H1 (cell line): Measurements from ENCODE around the gene KLHL24. TPM values are rescaled to one million over a fixed set of nuclear protein-coding genes. Genes with fewer than 3 reads are reported as not detected.

ENCODE experiments used
- CTBP2 ChIP-seq: IDR thresholded peaks from 2 replicates; pipeline ENCODE4 v1.7.0; 2011; ENCODE audit warnings: borderline replicate concordance, mild to moderate bottlenecking, moderate library complexity, mixed read lengths, low read length; ENCODE audit not compliant: insufficient read depth, insufficient read length
- GABPA ChIP-seq: IDR thresholded peaks from 2 replicates; pipeline ENCODE4 v1.6.1; 2011; ENCODE audit warnings: mild to moderate bottlenecking, low read length, moderate library complexity, borderline replicate concordance; ENCODE audit not compliant: insufficient read depth
- RNF2 ChIP-seq: fragments of 200-900, 300-1000 bp; sonication (generic); IDR thresholded peaks from 2 replicates; pipeline ENCODE4 v1.7.1; 2016; ENCODE audit warnings: borderline replicate concordance, low read depth, mild to moderate bottlenecking, antibody characterized with exemption, low read length; ENCODE audit not compliant: poor library complexity, severe bottlenecking; ENCODE audit errors: missing control alignments
- SIN3A ChIP-seq, 2 experiments: IDR thresholded peaks in 1 of 2; conservative IDR thresholded peaks in 1 of 2; 2 replicates each; pipeline ENCODE4 v1.6.1; 2011 to 2012; ENCODE audit warnings: low read length in 2 of 2, improper control_type of control experiment in 1 of 2, low read depth in 1 of 2, mild to moderate bottlenecking in 1 of 2
- SIX5 ChIP-seq: IDR thresholded peaks from 2 replicates; pipeline ENCODE4 v1.6.1; 2011; ENCODE audit warnings: mild to moderate bottlenecking, low read depth, low read length
- TAF7 ChIP-seq: optimal IDR thresholded peaks from 2 replicates; pipeline ENCODE3; 2011; ENCODE audit warnings: low read depth, mild to moderate bottlenecking, inconsistent platforms, low read length, moderate library complexity, borderline replicate concordance
- polyA plus RNA-seq, 7 experiments: library from polyadenylated mRNA; depleted of rRNA in 3 of 7; stranded (reverse) in 5 of 7; unstranded in 2 of 7; fragments of >200 nt in 5 of 7; fragments of 200-250 nt in 2 of 7; gene quantifications; 1 replicate in 5 of 7; 2 replicates in 1 of 7; 4 replicates in 1 of 7; pipeline versions ENCODE4 v1.2.1 to v1.2.3, GENCODE V29; 2011 to 2013; ENCODE audit warnings: missing spikeins in 2 of 7, mixed read lengths in 2 of 7
- total RNA-seq: library from RNA; stranded (reverse); fragmentation: NEBNext Ultra II Directional; extraction: Animal tissue kit (Norgen Biotek cat#: 25700); gene quantifications from 2 replicates; pipeline ENCODE4 v1.2.1, GENCODE V29; 2021
- TF ChIP-seq, protein P1 (sequence below), 3 experiments: IDR thresholded peaks; 1 replicate in 2 of 3; 2 replicates in 1 of 3; pipeline versions ENCODE4 v1.5.1 to v1.6.1; 2011; ENCODE audit warnings: low read length in 3 of 3, mild to moderate bottlenecking in 3 of 3, inconsistent platforms in 2 of 3, low read depth in 1 of 3, moderate library complexity in 1 of 3; ENCODE audit not compliant: insufficient read depth in 1 of 3; ENCODE audit errors: control extremely low read depth in 1 of 3

KLHL24 gene
- total and polyA plus RNA-seq, 2 of the 8 experiments (the other 6 are each of a cell fraction or from before 2014, with no cell fraction given): 12.5 to 36.2 TPM

DNA sequence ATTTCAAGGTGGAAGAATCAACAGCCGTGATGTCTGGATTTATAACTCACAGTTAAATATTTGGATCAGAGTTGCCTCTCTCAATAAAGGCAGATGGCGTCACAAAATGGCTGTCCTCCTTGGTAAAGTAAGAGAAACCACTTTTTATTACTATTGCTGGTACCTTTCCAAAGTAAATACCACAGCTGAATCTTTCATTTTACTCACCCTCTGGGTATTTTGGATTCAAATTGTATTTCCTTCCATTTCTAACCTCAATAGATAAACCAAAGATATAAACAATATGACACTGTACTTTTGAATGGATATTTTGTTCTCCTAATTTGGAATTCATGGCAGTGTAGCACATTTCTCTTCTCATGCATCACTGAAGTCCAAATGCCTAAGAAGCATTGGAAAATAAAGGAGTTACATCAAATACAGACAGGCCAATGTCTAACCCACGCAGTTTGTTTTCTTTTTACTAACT lies 29.5 kb downstream of the KLHL24 start (continued):
- TF ChIP-seq, protein P1, sequence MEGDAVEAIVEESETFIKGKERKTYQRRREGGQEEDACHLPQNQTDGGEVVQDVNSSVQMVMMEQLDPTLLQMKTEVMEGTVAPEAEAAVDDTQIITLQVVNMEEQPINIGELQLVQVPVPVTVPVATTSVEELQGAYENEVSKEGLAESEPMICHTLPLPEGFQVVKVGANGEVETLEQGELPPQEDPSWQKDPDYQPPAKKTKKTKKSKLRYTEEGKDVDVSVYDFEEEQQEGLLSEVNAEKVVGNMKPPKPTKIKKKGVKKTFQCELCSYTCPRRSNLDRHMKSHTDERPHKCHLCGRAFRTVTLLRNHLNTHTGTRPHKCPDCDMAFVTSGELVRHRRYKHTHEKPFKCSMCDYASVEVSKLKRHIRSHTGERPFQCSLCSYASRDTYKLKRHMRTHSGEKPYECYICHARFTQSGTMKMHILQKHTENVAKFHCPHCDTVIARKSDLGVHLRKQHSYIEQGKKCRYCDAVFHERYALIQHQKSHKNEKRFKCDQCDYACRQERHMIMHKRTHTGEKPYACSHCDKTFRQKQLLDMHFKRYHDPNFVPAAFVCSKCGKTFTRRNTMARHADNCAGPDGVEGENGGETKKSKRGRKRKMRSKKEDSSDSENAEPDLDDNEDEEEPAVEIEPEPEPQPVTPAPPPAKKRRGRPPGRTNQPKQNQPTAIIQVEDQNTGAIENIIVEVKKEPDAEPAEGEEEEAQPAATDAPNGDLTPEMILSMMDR (IDR thresholded peaks at IDR 0.05; ENCODE audit: control extremely low read depth in 1 of 3, insufficient read depth in 1 of 3, low read depth in 1 of 3, low read length in 3 of 3): no peak
- no peak for TF ChIP-seq RNF2
- TF ChIP-seq SIX5: no peak
- no peak for TF ChIP-seq SIN3A (conservative IDR thresholded peaks at IDR 0.05 in 1 of 2, IDR thresholded peaks at IDR 0.05 in 1 of 2; ENCODE audit: low read depth in 1 of 2, low read length in 2 of 2)
- no peak for TF ChIP-seq TAF7
- TF ChIP-seq GABPA: no peak
- no peak for TF ChIP-seq CTBP2
